BLaER1 treated with 17β-estradiol and CSF1 and Interleukin-3, amounts not matched to agents 10 nM and 100 nM (cell line): ENCODE results near the gene TOR1AIP1.

ENCODE experiments used
- H3K27ac ChIP-seq, 11 experiments: shearing (Covaris generic); formaldehyde crosslinking; 2 replicates each; pipeline ENCODE4 v1.8.1; 2022
- H3K27me3 ChIP-seq, 11 experiments: shearing (Covaris generic); formaldehyde crosslinking; 2 replicates each; pipeline ENCODE4 v1.8.1; 2022
- H3K36me3 ChIP-seq, 11 experiments: shearing (Covaris generic); formaldehyde crosslinking; 2 replicates each; pipeline ENCODE4 v1.8.1; 2022
- H3K4me1 ChIP-seq, 10 experiments: shearing (Covaris generic); formaldehyde crosslinking; 2 replicates each; pipeline ENCODE4 v1.8.1; 2022
- H3K4me2 ChIP-seq, 11 experiments: shearing (Covaris generic); formaldehyde crosslinking; 2 replicates each; pipeline ENCODE4 v1.8.1; 2022
- H3K4me3 ChIP-seq, 10 experiments: shearing (Covaris generic); formaldehyde crosslinking; 2 replicates each; pipeline ENCODE4 v1.8.1; 2022
- H3K9ac ChIP-seq, 11 experiments: shearing (Covaris generic); formaldehyde crosslinking; 2 replicates each; pipeline ENCODE4 v1.8.1; 2022
- H3K9me3 ChIP-seq, 11 experiments: shearing (Covaris generic); formaldehyde crosslinking; replicated peaks in 1 of 11; 2 replicates each; pipeline ENCODE4 v1.8.1; 2022
- H4K20me1 ChIP-seq, 11 experiments: shearing (Covaris generic); formaldehyde crosslinking; 2 replicates each; pipeline ENCODE4 v1.8.1; 2022
- Cebpa-rat ChIP-seq, 11 experiments: shearing (Covaris generic); IDR thresholded peaks; 2 replicates each; pipeline ENCODE4 v1.8.1; 2022

The TOR1AIP1 gene

DNA sequence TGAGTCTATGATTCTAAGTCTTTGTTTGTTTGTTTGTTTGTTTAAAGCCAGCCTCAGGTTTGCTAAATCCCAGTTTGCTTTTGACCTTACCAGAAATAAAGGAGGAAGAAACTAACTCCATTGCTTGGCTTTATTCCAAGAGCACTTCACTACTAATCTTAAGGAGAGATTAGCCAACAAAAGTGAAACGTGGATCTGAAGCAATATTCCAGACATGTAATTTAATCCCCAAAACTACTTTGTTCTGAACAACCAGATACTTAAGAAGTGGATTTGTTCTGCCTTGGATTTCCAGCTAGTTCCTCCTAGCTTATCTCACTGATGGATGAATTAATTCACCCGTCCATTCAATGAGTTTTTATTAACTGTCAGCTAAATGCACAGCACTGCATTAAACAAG lies 56.7 kb downstream of the TOR1AIP1 start:
- H3K9ac ChIP-seq = no peak overlapping the region
- TF ChIP-seq Cebpa-rat (IDR thresholded peaks at IDR 0.05) = no peak
- H3K27me3 ChIP-seq = no peaks in the 10 kb centered on the region
- no peaks in the 10 kb centered on the region for H3K4me1 ChIP-seq
- no peak overlapping the region for H3K4me3 ChIP-seq
- no peaks in the 10 kb centered on the region for H3K36me3 ChIP-seq
- H3K9me3 ChIP-seq = no peaks in the 10 kb centered on the region
- no peaks in the 10 kb centered on the region for H4K20me1 ChIP-seq
- no peak overlapping the region for H3K4me2 ChIP-seq
- no peak overlapping the region for H3K27ac ChIP-seq

DNA sequence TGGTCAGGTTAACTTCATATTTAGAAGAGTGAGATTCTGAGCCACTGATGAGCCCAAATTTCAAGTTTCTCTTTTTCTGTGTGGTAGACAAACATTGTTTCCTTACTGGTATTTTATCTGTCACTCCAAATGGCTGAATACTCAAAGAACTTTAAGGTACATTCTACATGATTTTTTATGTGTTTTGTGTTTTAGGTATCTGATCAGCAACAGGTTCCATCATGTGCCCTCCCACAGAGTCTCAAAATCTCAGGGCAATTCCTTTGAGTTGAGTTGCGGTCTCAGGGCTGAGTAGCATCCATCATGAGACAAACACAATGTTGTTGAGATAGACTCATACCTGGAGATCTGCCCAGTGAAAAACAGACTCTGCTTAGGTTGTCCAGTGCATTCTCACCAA lies 57.9 kb downstream of the TOR1AIP1 start:
- Histone ChIP-seq H3K4me3 (no peak overlapping the region), H3K9me3 (no peaks in the 10 kb centered on the region), H3K27me3 (no peaks in the 10 kb centered on the region), H3K9ac (no peak overlapping the region), H3K4me1 (no peaks in the 10 kb centered on the region), H3K4me2 (no peak overlapping the region), H4K20me1 (no peaks in the 10 kb centered on the region), H3K27ac (no peak overlapping the region), H3K36me3 (no peaks in the 10 kb centered on the region)
- no peak for TF ChIP-seq Cebpa-rat (IDR thresholded peaks at IDR 0.05)

DNA sequence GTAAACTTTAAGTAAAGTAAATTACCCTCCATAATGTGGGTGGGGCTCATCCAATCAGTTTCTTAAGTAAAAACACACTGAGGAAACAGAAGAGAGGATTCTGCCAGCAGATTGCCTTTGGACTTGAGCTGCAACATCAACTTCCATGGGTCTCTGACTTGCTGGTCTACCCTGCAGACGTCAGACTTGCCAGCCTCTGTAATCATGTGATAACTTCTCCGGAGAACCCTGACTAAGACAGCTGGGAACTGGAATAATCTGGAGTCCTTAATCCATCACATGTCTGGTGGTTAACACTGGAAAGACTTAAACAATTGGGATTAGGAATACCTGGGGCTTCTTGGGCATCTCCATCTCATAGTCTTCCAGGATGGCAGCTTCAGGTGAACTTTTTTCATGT lies 59.4 kb downstream of the TOR1AIP1 start:
- no peak overlapping the region for H3K4me2 ChIP-seq
- H4K20me1 ChIP-seq = no peaks in the 10 kb centered on the region
- TF ChIP-seq Cebpa-rat (IDR thresholded peaks at IDR 0.05) = no peak
- no peaks in the 10 kb centered on the region for H3K4me1 ChIP-seq
- no peaks in the 10 kb centered on the region for H3K27me3 ChIP-seq
- H3K4me3 ChIP-seq = no peak overlapping the region
- no peak overlapping the region for H3K27ac ChIP-seq
- no peaks in the 10 kb centered on the region for H3K9me3 ChIP-seq
- no peaks in the 10 kb centered on the region for H3K36me3 ChIP-seq
- H3K9ac ChIP-seq = no peak overlapping the region

DNA sequence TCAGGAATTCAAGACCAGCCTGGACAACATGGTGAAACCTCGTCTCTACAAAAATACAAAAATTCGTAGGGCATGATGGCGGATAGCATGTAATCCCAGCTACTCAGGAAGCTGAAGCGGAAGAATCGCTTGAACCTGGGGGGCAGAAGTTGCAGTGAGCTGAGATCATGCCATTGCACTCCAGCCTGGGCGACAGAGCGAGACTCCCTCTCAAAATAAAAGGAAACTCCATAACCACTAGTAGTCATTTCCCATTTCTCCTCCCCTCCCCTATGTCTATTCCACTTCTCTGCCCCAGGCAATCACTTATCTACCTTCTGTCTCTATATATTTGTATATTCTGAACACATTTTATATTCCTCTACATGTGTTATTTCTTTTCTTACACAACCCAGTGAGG lies 68.6 kb downstream of the TOR1AIP1 start:
- Histone ChIP-seq H4K20me1 (peaks cover 0 to 9% (median 7%) of the 10 kb centered on the region in 11 experiments; a peak in 10 of 22 replicates), H3K9me3 (no peaks in the 10 kb centered on the region), H3K4me1 (peaks cover 19 to 42% (median 37%) of the 10 kb centered on the region in 10 experiments), H3K4me2 (peak overlapping the region in 9 of 11 experiments; percentile 5 to 90 (median 79); a peak in 13 of 22 replicates), H3K9ac (no peak overlapping the region), H3K27ac (peak overlapping the region in 4 of 11 experiments; percentile 93 to 99 (median 97); a peak in 4 of 22 replicates), H3K27me3 (no peaks in the 10 kb centered on the region), H3K36me3 (no peaks in the 10 kb centered on the region), H3K4me3 (peak overlapping the region in 1 of 10 experiments; percentile 2; a peak in 1 of 20 replicates)
- TF ChIP-seq Cebpa-rat (IDR thresholded peaks at IDR 0.05) = no peak

DNA sequence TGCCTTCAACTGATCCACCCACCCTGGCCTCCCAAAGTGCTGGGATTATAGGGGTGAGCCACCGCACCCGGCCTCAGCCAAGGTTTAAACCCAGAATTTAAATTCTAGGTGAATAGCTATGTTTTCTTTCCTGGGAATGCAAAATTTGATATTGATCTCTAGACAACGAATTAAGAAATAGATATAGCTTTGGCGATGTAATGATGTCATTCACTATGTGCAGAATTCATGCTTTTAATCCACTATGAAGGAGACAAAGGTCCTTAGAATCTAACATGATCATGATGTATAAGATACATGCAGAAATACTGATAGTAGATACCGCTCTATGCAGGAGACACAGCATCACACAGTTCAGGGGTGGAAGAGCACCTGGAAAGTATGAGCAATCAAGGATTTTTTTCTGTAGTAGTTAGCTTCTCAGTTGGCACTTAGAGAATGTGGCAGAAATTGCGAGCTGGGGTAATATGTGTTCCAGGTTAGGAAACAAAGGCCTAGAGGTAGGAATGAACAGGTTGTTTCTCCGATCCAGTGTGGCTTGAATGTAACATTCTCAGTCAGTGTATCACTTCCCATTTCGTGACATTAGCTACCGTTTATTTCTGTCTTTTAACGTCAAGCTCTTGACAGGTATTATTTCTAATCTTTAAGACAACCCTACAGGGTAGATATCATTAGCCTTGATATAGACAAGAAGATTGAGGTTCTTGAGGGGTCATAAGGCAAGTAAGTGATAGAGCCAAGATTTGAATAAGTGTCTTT lies 69.5 kb downstream of the TOR1AIP1 start:
- Histone ChIP-seq H4K20me1 (peaks cover 0 to 18% (median 16%) of the 10 kb centered on the region in 11 experiments; a peak in 15 of 22 replicates), H3K9me3 (no peaks in the 10 kb centered on the region), H3K4me2 (peak overlapping the region in 9 of 11 experiments; percentile 73 to 90 (median 82); a peak in 16 of 22 replicates), H3K4me1 (peaks cover 28 to 47% (median 41%) of the 10 kb centered on the region in 10 experiments), H3K9ac (peak overlapping the region in 6 of 11 experiments; percentile 8 to 98 (median 42); a peak in 10 of 22 replicates), H3K27ac (peak overlapping the region in 8 of 11 experiments; percentile 93 to 99 (median 97); a peak in 16 of 22 replicates), H3K4me3 (peak overlapping the region in 1 of 10 experiments; percentile 18; a peak in 1 of 20 replicates), H3K36me3 (no peaks in the 10 kb centered on the region), H3K27me3 (no peaks in the 10 kb centered on the region)
- no peak for TF ChIP-seq Cebpa-rat (IDR thresholded peaks at IDR 0.05)

DNA sequence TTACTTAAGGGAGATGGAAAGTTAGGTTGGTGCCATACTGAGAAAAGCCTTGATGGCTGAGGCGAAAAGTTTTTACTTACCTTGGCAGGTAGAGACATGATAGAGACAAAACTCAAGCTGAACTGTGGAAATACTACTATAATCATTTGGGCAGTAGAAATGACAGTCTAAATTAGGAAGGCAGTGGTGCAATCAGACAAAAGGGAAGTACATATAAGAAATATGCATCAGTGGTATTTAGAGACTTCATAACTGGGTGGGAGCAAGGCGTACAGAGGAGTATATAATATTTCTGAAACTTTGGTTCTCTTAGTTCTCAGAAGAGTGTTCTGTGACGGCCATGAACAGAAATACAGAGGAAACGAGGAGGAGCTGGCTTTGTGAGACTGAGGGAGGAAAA lies 70.1 kb downstream of the TOR1AIP1 start:
- H3K27ac ChIP-seq = peak overlapping the region in 9 of 11 experiments; percentile 93 to 99 (median 97); a peak in 18 of 22 replicates
- H3K9ac ChIP-seq = peak overlapping the region in 6 of 11 experiments; percentile 8 to 98 (median 42); a peak in 10 of 22 replicates
- no peaks in the 10 kb centered on the region for H3K27me3 ChIP-seq
- H3K4me1 ChIP-seq = peaks cover 31 to 53% (median 47%) of the 10 kb centered on the region in 10 experiments
- no peaks in the 10 kb centered on the region for H3K36me3 ChIP-seq
- peak overlapping the region in 9 of 11 experiments; percentile 73 to 90 (median 82); a peak in 17 of 22 replicates for H3K4me2 ChIP-seq
- no peaks in the 10 kb centered on the region for H3K9me3 ChIP-seq
- peak in 1 of 11 experiments; percentile 64; a peak in 2 of 22 replicates for TF ChIP-seq Cebpa-rat (IDR thresholded peaks at IDR 0.05)
- H3K4me3 ChIP-seq = peak overlapping the region in 1 of 10 experiments; percentile 18; a peak in 1 of 20 replicates
- peaks cover 0 to 25% (median 22%) of the 10 kb centered on the region in 11 experiments; a peak in 15 of 22 replicates for H4K20me1 ChIP-seq

DNA sequence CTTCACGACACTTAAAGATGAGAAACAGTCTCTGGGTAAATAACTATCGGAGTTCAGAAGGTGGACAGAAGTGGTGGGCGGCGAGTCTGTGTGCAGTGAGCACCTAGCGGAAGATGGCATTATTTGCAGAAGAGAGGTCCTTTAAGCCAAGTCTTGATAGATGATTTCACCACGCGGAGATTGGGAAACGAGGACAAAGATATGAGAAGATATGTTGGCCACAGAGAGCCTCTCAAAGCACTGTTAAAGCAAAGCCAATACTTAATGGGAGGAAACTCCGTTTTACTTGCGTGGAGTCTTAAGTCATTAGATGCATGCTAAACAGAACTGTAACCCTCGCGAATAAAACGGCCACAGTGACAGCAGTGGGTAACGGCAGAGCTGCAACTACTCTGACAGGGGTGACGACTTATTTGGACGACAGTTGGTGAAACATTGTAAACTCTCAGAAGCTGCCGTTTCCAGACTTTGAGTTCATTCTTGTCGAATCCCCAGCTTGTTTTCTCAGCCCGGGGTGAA lies 71.9 kb downstream of the TOR1AIP1 start:
- peaks cover 0 to 2% (median 0%) of the 10 kb centered on the region in 11 experiments; a peak in 2 of 22 replicates for H3K36me3 ChIP-seq
- peak overlapping the region; percentile 93 to 99 (median 95) for H3K27ac ChIP-seq
- H3K9ac ChIP-seq = peak overlapping the region; percentile 92 to 100 (median 98)
- H4K20me1 ChIP-seq = peaks cover 4 to 41% (median 36%) of the 10 kb centered on the region in 11 experiments; a peak in 18 of 22 replicates
- no peaks in the 10 kb centered on the region for H3K27me3 ChIP-seq
- H3K4me2 ChIP-seq = peak overlapping the region; percentile 73 to 90 (median 79)
- H3K9me3 ChIP-seq = no peaks in the 10 kb centered on the region
- H3K4me1 ChIP-seq = peaks cover 38 to 63% (median 56%) of the 10 kb centered on the region in 10 experiments
- TF ChIP-seq Cebpa-rat (IDR thresholded peaks at IDR 0.05) = peak in 2 of 11 experiments; percentile 8 to 13; a peak in 1 of 22 replicates
- peak overlapping the region; percentile 84 to 100 (median 96) for H3K4me3 ChIP-seq

DNA sequence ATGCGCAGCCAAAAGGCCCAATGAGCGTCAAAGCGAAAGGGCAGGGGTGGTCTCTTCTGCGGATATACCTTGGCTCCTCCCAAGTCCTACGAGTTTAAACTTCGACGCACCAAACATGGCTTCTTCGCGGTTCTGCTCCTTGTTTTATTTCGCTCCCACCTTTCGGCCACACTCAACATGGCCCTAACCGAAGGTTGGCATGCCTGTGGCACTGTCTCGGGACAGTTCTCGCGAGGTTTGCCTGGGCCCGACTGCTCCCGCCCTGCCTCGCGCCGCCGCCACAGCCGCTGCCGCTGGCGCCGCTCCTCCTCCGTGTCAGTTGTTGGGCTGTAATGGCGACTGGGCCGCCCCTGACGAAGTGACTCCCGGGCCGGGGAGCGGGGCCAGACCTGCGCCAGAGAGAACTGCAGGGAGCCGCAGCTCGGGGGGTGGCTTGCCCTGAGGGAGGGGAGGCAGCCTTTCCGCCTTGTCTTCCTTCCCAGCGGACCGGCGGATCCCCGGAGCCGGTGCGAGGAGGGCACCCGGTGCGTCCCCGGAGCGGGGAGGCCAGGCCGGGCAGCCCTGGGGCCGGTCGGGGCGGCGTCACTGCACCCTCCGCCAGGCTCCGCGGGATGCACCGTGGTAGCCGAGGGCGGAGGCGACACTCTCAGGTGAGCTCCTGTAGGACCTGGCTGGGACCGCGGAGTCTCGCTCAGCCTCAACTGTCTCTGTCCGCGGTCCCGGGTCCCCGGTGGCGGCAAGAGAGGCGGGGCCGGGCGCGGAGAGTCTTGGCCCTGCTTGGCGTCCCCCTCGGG lies 72.6 kb downstream of the TOR1AIP1 start, which contains the start of gene CEP350:
Gene CEP350 (plus strand): TSS at position 318 of the 794 bp plus-strand sequence. CDS start 31,372 bp downstream, outside the sequence.
- H4K20me1 ChIP-seq = peaks cover 11 to 48% (median 43%) of the 10 kb centered on the region in 11 experiments; a peak in 19 of 22 replicates
- H3K9ac ChIP-seq = peak within 1 kb of the TSS; percentile 92 to 100 (median 98)
- peak within 1 kb of the TSS; percentile 77 to 93 (median 88) for H3K4me2 ChIP-seq
- peaks cover 0 to 7% (median 4%) of the 10 kb centered on the region in 11 experiments; a peak in 5 of 22 replicates for H3K36me3 ChIP-seq
- H3K27ac ChIP-seq = peak within 1 kb of the TSS; percentile 93 to 99 (median 95)
- no peaks in the 10 kb centered on the region for H3K9me3 ChIP-seq
- no peaks in the 10 kb centered on the region for H3K27me3 ChIP-seq
- H3K4me3 ChIP-seq = peak within 1 kb of the TSS; percentile 84 to 100 (median 96)
- H3K4me1 ChIP-seq = peaks cover 38 to 63% (median 56%) of the 10 kb centered on the region in 10 experiments
- TF ChIP-seq Cebpa-rat (IDR thresholded peaks at IDR 0.05) = no peak
